ENCODE data around the gene JAG2.

Gene JAG2

GRCh38 chr14:105182296-105183020, 13.9 kb upstream of the JAG2 start:
- DNase-seq (ENCODE audit: low read depth in 2 of 2): no peak

DNA sequence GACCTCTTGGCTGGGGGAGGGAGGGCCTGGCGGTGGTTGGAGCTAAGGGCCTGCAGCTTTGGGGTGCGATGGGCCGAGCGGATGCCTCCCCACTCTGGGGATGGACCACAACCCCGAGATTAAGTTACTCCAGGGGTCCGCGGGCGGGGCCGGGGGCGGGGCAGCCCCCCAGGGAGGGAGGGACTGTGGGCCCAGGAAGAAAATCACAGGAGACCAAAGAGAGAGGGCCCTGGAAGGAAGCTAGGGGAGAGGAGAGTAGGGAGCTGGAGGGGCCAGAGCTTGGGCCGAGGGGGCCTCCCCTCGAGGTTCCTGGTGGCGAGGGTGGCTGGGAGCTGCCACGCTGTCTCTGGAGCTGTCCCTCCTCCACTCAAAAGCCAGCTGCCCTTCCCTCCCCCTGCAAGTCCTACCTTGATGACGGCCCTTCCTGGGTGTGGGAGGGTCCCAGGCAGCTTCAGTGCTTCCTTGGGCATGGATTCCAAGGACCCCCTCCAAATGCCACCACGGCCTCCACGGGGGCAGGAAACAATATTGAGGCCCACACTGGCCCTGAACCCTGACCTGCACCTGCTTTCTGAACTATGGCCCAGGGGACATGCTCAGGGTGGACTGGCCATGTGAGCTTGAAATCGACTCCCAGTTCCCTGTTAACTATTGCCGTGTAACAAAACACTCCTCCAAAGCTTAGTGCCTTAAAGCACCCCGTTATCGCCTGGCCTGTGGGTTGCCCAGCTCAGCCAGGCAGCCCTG, 13.1 kb upstream of the JAG2 start:
- no peak for DNase-seq (ENCODE audit: low read depth in 2 of 2)

GRCh38 chr14:105180592-105181548, 12.3 kb upstream of the JAG2 start, which contains the start of gene NUDT14:
Gene NUDT14, minus strand, starts transcription at chr14:105181312. Its CDS starts 103 bp downstream, at chr14:105181209.
- peak; percentile 63 to 83 for DNase-seq (ENCODE audit: low read depth in 2 of 2)

DNA sequence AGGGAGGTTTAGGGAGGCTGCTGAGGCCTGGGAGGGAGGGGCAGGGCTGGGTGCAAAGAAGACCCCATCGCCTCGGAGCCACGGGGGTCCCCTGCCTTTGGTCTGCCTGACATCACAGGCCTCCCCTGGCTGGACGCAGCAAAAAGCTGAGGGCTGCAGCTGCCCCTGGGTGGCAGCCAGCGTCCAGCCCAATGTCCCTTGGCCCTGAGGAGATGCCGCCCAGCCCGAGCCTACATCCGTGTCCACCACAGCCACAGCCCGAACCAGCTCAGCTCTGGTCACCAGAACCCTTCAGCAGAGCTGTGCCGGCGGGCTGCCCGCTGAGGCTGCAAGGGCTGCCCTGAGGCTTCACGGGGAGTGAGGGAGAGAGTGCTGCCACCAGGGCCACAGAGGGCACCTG, 10.6 kb upstream of the JAG2 start:
- no peak for DNase-seq (ENCODE audit: low read depth in 2 of 2)

DNA sequence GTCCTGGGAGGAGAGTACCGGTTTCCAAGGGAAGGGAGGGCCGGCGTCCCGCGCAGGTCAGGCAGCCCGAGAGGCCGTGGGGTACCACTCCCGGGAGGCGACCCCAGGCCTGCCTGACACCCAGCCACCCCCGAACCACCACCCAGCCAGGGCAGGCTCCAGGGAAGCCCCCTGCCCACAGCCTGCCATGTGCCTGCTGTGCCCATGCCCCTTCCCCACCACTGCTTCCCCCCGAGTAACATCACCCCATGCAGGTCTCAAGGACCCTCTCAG, 10.2 kb upstream of the JAG2 start:
- no peak for DNase-seq (ENCODE audit: low read depth in 2 of 2)

GRCh38 chr14:105178069-105178867, 9.7 kb upstream of the JAG2 start:
- no peak for DNase-seq (ENCODE audit: low read depth in 2 of 2)

GRCh38 chr14:105177082-105177481, 8.5 kb upstream of the JAG2 start:
- DNase-seq (ENCODE audit: low read depth in 2 of 2): no peak

GRCh38 chr14:105176513-105176912, 7.9 kb upstream of the JAG2 start:
- DNase-seq (ENCODE audit: low read depth in 2 of 2): no peak

GRCh38 chr14:105173901-105174894, 5.6 kb upstream of the JAG2 start:
- no peak for DNase-seq (ENCODE audit: low read depth in 2 of 2)

GRCh38 chr14:105173145-105173544, 4.6 kb upstream of the JAG2 start:
- no peak for DNase-seq (ENCODE audit: low read depth in 2 of 2)

DNA sequence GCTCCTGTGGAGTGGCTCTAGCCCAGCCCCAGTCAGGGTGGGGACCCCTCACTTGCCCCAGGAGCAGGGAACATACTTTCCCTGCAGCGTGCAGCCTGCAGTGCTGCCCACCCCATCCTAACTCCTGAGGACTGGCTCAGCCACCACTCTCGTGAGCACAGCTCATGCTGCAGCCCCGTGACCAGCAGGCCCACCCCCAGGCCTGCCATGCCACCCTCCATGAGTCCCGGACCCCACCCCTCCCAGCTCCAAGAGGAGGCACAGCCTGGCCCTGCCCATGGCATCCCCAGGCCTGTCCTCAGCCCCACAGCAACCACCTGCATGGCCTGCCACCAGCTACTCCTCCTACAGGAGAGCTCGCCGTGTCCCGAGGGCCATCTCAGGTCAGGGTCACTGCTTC, 3.9 kb upstream of the JAG2 start:
- DNase-seq (ENCODE audit: low read depth in 2 of 2): no peak

DNA sequence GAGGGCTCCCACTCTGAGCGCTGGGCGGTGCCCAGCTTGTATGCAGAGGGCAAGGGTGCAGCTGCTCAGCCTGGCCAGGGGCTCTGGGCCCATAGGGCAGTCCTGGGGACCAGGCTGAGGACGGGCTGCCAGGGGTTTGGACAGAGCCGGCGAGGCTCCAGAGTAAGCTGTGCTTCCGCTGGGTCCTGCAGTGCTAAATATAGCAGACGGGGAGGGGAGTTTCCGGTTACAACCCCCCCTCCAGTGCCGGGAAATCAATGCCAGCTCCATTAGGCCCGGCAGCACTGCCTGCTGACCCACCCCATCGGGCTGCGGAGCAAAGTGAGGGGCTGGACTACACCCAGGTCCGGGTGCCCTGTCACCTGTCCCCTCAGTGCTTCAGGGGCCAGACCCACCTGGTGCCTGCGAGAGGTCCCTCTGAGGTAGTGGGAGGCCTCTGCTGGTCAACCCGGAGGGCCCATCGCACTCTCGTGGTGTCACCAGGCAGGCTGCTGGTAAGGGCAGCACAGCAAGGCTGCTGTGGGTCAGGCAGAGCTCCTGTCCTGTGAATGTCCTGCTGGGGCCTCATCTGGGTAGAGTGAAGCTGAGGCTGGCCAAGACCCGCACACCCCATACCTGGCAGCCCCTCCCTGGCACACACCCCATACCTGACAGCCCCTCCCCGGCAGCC, 2.6 kb upstream of the JAG2 start:
- no peak for DNase-seq (ENCODE audit: low read depth in 2 of 2)

DNA sequence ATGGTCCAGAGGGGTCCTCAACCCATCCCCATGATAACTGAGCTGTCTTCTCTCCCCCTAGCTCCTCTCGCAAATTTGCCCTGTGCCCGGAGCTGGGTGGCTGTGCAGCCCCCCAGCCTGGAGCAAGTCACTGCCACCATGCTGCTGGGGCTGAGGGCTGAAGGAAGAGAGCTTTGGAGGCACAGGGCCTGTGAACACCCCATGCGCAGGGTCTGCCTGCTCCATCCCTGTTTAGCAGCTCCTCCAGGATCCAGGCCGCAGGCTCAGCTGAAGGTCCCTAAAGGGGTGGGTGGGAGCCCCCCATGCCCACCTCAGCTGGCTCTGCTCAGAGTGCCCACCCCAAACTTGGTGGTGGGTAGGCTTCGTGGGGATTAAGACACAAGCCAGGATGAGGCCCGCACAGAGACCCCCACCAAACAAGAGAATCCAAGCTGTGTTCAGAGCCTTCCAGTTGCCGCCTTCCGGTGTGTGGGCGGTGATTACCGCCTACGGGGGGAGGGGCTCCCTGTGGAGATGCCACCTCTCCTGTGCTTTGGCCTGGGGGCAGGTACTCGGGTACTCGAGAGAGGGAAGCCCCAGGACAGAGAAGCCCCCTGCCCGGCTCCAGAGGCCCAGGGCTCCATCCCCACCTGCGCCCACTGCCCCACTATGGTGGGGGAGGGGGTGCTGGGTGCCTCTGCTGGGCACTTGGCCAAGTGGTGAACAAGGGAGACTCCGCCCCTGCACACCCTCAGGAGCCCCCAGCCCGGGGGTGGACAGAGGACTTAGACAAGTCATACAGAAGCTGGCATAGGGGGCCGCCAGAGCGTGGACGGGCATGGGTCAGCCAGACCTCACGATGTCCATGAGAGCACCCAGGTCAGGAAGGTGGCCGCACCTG, 1.4 kb upstream of the JAG2 start:
- DNase-seq (ENCODE audit: low read depth in 2 of 2): no peak

GRCh38 chr14:105168979-105169507, 467 bp upstream of the JAG2 start:
- no peak for DNase-seq (ENCODE audit: low read depth in 2 of 2)

- no peak for DNase-seq (ENCODE audit: low read depth in 2 of 2)
Measured at GRCh38 chr14:105168093-105168420, 519 bp downstream of the JAG2 start.

DNA sequence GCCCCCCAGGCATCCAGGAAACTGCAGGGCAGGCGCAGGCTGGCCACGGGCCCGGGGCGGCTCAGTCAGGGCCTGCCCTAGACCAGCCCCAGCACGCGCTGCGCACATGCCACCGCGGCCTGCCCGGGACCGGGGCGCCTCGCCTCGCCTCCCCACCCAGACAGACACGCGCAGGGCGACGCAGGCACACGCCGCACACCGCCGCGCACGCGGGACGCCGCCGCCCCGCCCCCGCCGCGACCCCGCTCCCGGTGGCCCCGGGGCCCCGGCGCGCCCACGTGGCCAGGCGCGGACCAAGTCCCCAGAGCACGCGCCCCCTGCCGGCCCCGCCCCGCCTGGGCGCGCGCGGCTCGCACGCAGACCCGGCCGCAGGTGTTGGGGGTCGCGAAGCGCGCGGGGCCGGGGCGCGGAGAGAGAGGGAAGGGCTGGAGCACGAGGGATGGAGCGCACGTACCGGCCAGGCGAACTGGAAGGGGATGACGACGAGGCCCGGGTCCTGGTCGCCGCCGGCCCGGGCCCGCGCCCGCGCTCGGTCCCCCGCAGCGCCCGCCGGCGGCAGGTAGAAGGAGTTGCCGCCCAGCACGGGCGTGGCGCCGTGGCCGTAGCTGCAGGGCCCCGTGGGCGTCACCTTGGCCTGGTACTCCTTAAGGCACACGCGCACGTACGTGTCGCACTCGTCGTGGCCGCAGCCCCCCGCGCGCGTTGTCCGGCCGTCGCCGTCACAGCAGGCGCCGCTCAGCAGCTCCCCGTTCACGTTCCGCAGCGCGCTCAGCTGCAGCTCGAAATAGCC, 1.1 kb downstream of the JAG2 start:
- no peak for DNase-seq (ENCODE audit: low read depth in 2 of 2)

DNA sequence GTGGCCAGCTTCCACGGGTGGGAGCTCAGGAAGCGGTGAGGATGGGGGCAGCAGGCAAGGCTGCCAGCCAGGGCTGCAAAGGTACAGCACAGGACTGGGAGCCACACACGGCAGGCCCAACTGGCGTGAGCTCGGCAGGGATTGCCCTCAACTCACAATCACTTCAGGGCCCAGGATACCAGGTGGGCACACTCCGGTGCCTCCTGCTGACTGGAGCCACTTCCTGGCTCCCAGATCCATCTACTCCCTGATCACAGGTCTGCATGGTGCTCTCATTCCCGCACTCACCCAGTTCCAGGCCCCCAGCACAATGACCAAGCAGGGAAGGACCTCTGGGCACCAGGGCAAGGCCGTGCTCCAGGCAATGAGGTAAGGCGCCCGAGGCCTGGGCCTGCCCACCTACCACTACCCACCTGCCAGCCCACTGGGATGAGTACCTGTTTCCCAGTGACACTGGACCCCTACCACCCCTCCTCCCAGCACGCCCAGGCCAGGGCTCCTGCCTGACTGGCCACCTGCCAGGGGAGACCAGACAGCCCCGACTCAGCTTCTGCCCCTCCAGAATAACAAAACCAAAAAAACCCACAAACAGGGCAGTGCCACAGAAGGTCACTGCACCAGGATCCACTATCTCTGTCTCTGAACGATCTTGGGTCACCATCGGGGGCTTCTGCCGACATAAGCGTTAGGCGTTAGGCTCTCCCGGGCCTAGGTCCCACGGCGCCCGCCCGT, 1.8 kb downstream of the JAG2 start:
- no peak for DNase-seq (ENCODE audit: low read depth in 2 of 2)

All from stimulated activated CD4-positive, alpha-beta T cell treated with anti-CD3 and anti-CD28 coated beads, Interleukin-15, amount 100 ng/mL, for 48 hours (primary cell).